IPS-18c (cell line): ENCODE data around the gene CPS1.

Experiments
- H3K4me3 ChIP-seq: 2 replicates; pipeline ENCODE4 v1.7.0; 2013; ENCODE audit warnings: low read depth, mild to moderate bottlenecking, low read length, moderate library complexity; ENCODE audit not compliant: insufficient read depth
- H3K9me3 ChIP-seq: one replicate; pipeline ENCODE4 v1.6.1; 2013; ENCODE audit warnings: mild to moderate bottlenecking, low read length, moderate library complexity; ENCODE audit not compliant: control insufficient read depth, insufficient read depth

The CPS1 gene

DNA sequence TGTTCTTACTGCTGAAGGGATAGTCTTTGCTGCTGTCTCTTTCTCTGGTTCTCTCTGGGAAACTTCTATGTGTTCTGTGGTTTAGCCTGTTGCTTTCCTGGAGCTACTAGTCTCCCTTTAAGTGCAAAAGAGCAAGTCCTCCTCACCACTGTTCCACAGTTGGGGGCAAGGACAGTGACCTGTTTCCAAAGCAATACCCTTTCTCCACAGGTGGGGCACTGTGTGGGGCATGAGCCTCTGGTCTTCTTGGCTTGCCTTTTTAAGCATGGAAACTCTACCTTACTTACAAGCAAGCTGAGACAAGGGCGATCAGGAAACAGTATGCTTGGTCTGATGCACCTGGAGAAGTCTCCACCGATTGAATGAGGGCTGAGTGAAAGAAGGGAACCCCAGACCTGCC, 156.7 kb downstream of the CPS1 start:
- H3K9me3 ChIP-seq: no peaks in the 10 kb centered on the region

DNA sequence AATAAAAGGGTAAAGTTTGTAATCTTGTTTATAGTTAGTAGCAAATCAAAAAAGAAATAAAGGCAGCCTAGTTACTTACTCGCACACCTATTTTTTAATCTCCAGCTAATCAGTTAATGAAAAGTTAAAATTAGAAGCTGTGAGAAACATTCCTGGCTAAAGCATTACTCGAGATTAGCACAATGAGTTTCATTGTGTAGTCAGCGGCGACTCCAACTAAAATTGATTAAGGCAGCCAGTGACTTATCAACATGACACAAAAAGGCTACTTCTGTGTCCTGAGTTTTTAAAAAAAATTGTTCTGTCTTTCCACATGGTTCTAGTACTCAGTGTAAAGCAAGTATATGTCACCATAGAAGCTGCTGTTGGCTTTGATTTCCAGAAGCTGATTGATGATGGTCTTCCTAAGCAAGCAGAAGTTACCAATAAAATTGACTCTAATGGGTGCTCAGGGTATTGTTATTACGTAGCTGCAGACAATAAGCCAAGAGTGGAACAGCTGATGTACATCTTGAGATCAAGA, 159.2 kb downstream of the CPS1 start:
- no peak overlapping the region for H3K4me3 ChIP-seq
- no peaks in the 10 kb centered on the region for H3K9me3 ChIP-seq

More for the DNA sequence above, 156.7 kb downstream of the CPS1 start:
- H3K4me3 ChIP-seq: no peak overlapping the region

GRCh38 chr2:210718503-210718902, 162.1 kb downstream of the CPS1 start:
- Histone ChIP-seq H3K4me3 (no peak overlapping the region), H3K9me3 (no peaks in the 10 kb centered on the region)

DNA sequence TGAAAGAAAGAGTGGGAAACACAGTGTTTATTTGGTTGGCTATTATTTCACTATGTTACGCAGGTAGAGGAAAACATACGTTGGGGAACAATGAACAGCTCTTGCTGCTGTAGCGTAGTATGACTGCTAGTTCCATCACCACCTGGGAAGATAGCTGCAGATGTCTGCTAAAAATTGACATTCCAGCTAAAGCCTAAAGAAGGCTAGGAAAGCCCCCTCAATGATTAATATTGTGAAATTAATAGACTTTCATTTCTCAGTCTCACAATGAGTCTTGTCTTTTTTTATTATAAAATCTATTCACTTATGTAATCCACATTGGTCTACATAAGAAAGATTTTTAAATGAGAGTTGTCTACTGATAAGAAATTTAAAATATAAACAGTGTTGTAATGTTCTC, 165.7 kb downstream of the CPS1 start:
- Histone ChIP-seq H3K9me3 (no peaks in the 10 kb centered on the region), H3K4me3 (no peak overlapping the region)

- no peaks in the 10 kb centered on the region for H3K9me3 ChIP-seq
- H3K4me3 ChIP-seq: no peak overlapping the region
These were observed 171.2 kb downstream of the CPS1 start for GRCh38 chr2:210727549-210727948.
